ENCODE results near the gene EMP1.
A peak's percentile ranks its signal among the peaks of the same experiment; 100 is the strongest.

Gene EMP1

DNA sequence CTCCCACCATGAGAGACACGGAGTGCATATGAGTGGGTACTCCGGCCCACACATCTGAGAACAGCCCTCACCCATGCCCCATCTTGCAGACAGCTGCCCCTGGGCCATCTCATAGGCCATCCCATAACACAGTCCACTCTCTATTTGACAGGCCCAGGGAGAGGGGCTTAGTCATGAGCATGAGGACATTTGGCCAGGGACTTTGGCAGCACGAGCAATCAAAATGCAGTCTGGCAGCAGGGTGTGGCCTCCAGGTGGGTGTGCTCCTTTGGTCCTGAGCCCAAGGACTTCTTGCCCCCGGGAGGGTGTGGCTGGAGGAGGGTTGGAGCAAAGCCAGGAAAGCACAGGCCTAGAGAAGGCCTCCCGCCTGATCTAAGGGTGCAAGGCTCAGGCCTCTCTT lies 25.6 kb downstream of the EMP1 start:
- DNase-seq (ENCODE audit: low read depth in 2 of 2): no peak

DNA sequence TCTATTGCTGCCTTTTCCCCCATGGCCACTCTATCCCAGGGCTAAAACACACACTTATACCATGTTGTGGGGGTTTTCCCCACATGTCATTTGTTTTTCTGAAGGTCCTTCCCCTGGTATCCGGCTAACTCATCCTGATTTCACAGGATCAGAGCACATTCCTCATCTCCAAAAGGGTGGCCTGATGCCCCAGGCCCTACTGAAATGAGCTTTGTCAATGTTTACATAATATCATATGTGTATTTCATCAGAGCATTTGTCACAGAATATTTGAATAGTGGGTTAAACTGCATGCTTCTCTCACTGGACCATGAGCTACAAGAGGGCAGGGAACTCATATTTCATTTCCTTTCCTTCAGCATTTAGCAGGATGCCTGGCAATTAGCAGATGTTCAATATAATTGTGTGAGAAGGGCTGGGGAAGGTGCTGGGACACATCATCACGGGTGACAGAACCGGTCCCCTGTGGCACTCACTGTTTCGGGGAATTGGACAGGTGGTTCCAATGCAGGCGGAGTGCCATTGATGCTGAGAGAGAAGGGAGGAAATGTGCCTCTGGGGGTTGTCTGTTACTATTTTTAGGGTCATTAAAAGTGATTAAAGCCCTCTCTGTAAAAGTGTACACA lies 26.8 kb downstream of the EMP1 start:
- peak in 1 of 2 experiments; percentile 33 for DNase-seq (ENCODE audit: low read depth in 2 of 2)

DNA sequence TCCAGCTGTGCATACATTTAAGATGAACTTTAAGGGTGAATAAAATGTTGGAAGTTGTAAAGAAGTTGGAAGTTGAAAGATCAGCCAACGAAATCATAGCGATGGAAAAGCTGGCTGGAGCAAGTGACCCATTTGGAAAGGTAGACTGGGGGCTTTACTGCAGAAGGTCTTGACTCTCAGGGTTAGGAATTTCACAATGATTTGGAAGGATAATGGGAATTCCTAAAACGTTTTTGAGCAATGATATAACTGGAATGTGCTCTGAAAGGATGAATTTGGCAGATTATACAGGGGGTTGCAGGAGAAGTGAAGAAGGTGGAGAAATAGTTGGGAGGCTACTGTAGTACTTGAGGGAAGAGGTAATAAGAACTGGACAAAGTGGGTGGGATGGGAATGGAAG lies 27.4 kb downstream of the EMP1 start:
- DNase-seq (ENCODE audit: low read depth in 2 of 2): peak in 1 of 2 experiments; percentile 39

DNA sequence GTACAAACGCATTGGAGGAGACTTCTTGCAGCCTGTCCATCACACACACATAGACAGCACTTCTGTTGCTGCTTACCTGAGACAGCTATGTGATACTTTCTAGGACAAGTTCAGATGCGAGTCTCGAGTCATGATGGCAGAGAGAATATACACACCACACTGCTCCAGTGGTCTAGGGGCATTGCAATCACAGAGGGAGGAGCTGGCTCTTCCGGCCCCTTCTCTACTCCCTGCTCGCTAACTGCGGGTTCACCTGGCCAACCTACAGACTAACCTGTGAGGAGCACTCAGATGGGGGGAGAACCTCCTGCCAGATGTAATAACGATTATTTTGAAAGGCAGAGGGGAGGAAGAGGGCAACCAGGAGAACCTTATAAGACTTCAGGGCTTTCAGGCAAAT lies 30.7 kb downstream of the EMP1 start:
- no peak for DNase-seq (ENCODE audit: low read depth in 2 of 2)

DNA sequence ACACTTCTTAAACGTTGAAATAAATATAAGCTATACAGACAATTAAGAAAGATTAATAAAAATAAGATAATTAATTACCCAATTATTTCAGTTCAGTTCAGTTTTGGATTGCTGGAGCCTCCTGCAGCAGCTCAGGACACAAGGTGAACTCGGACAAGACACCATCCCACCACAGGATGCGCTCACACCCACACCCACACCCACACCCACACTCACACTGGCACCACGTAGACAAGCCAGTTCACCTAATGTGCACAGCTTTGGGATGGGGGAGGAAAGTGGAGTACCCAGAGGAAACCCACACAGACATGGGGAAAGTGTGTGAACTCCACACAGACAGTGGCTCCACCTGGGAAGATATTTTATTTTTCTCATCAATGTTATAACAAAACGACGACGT lies 32.1 kb downstream of the EMP1 start:
- no peak for DNase-seq (ENCODE audit: low read depth in 2 of 2)

DNA sequence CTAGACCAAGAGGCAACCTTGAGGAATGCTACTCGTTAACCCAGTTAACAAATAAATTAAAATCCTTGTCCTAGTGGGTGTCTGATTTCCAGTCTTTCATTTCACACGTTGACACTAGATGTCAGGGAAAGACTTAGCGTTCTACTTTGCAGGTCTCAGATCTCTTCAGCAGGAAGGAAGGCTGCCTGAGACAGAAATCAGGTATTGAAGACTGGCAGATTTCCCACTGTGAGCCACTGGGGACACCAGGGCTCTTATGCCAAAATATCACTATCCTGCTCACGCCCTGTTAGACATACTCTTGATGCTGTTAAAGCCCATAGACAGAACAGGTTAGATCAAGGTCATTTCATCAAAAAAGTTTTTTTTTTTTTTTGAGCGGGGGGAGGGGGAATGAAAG lies 33.0 kb downstream of the EMP1 start:
- DNase-seq (ENCODE audit: low read depth in 2 of 2): no peak

DNA sequence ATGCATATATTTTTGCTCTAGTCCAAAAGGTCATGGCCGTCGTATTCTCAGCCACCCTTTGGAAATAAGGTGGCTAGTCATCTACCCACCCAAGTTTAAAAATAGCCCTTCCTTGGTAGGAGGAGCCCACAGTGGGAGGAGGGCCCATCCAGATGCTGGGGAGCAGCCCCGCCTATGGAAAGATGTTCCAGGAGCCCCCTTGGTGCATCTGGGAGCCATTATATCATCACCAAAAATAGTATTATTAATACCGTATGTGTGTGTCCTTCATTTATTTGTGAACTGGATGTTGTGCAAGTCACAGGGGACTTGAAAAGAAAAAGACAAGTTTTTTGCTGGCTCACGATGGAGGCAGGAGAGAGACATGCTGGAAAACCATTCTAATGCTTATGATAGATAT lies 34.0 kb downstream of the EMP1 start:
- DNase-seq (ENCODE audit: low read depth in 2 of 2): peak; percentile 63 to 66

DNA sequence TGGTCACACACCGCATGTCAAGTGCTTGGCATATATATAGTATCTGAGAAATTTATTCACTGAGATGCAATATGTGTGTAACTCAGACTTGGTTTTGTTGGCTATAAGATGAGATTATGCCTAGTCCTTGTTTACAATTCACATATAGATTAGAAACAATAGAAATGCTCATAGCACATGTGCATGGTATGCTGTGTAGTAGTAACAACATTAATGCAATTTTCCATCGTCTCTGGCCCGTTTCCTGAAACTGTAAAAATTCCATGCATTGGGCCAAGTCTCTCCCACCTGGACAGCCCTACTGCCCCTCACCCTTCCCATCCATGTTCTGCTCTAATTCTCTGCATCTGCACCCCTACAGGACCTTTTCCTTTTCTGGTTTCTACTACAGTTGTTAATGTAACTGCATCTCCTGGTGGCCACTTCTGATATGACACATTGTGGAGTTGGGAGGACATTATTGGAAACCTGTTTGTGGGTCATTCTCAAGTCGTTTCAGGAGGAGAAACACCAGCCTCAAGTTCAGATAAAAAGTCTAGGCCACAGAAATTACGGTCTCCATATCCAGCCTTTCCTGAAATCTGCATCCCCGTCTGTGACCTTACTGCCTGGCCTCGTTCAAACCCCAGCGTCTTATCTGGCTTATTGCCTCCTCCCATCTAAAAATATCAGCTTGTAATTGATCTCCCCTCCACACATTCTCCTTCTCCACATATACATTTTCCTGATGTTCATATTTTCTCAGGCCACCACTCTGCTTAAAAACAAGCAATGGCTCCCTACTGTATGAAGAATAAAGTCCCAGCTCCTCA lies 37.5 kb downstream of the EMP1 start:
- DNase-seq (ENCODE audit: low read depth in 2 of 2): peak; percentile 46 to 47

DNA sequence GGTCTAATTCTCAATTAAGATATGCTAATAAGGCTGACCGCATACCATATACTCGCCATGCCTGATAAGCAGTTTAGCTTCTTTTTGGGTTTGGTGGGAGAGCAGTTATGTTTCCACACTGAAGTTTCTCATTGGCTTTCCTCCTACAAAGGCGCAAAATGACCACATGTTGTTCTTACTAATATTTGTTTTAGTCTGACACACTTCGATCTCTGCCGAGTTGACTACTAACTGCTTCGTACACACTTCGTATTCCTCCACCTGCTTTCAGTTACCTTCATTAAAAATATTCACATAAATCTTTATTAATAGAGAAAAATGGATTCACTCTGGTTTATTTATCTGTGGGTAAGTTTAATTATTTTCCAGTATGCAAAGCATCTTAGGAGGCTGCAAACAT lies 41.7 kb downstream of the EMP1 start:
- DNase-seq (ENCODE audit: low read depth in 2 of 2): no peak

DNA sequence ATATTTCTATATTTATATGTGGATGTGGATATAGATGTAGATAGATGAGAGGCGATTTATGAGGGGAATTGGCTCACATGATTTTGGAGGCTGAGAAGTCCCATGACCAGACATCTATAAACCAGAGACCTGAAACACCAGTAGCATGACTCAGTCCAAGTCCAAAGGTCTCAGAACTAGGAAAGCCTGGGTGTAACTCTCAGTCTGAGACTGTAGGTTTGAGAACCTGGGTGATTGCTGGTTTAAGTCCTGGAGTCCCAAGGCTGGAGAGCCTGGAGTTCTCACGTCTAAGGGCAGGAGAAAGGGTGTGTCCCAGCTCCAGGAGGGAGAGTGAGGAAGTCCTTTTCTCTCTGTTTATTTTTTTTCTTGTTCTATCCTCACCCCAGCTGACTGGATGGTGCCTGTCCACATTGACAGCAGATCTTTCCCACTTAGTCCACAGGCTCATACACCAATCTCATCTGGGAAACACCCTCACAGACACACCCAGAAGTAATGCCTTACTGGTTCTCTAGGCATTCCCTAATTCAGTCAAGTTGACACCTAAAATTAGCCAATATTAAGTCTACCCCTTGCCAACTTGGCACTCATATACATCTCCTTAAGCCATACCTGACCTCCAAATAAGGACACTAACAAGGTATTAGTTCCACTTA lies 45.4 kb downstream of the EMP1 start:
- no peak for DNase-seq (ENCODE audit: low read depth in 2 of 2)

DNA sequence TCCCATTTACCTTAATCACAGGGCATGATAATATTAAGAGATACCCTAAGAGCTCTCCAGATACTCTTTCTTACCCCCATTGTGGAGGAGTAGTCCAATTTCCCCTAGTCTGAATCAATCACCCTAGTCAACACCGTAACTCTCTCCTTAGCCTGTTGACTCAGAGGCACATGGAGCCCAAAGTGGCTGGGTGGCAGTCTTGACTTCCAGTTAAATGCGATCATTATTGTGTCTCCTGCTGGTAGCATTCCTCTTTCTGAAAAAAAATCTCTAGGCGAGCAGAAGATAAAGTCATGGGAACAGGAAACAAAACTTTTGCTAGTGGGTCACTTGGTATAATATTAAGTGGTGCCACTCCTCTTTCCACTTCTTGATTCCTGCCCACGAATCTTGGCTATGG lies 46.4 kb downstream of the EMP1 start:
- no peak for DNase-seq (ENCODE audit: low read depth in 2 of 2)

DNA sequence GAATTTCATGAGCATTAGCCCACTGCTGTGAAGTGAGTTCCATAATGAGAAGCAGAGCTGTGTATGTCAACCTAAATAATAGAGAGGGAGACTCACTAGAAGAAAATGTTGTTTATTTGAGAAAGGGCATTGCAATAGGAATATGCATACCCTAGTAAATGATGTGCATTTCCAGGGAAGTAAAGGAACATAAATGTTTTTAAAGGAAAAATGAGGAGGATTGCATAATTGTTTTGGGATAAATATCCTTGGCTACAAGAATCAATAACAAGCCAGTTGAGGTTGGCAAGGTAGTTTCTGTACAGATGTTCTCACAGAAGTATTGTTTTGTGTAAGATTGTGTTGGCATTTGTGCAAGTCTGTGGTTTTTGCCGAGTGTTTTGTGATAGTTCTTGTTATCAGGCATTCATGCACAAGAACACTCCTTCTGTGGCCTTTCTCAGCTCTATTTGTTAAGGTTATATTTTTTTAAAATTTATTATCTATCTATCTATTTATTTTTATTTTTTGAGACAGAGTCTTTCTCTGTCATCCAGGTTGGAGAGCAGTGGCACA lies 47.1 kb downstream of the EMP1 start:
- no peak for DNase-seq (ENCODE audit: low read depth in 2 of 2)

DNA sequence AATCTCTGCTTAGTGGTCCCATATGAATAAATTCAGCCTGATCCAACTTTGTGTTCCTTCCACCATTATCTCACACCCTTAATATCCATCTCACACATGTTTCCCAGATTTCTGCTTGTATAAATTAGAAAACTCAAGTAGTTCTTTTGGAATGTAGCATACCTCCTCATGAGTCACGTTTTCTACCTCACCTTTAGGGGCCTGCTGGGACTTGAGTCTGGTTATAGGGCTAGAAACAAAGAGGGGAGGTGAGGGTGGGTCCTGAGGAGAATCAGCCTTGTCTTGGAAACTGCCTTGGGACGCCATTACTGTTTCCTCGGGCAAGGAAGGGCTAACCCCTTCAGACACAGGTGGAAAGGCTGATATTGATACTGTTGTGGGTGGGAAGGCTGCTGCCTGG lies 51.1 kb downstream of the EMP1 start:
- no peak for DNase-seq (ENCODE audit: low read depth in 2 of 2)

DNA sequence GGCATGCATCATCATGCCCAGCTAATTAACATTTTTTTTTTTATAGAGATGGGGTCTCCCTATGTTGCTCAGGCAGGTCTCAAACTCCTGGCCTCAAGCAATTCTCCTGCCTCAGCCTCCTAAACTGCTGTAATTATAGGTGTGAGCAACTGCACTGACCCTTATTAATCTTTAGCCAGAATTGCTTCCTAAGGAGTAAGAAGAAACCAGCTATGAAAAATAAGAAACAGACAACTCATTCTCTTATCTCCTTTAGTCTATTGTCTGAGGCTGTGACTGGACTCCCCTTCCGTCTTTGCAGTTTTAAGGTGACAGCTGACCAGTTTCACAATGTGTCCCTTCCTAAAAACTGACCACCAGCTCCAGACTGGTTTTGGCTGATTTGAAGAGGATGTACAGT lies 52.4 kb downstream of the EMP1 start:
- DNase-seq (ENCODE audit: low read depth in 2 of 2): no peak

DNA sequence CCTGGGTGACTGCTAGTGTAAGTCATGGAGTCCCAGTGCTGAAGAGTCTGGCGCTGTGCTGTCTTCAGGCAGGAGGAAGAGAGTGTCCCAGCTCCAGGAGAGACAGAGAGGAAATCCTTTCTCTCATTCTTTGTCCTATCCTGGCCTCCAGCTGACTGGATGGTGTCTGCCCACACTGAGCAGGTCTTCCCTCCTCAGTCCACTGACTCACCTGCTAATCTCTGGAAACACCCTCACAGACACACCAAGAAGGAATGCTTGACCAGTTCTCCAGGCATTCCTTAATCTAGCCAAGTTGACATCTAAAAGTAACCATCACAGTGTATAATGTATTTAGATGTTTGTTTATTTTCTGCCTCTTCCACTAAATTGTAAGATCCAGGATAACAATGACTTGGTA lies 53.9 kb downstream of the EMP1 start:
- no peak for DNase-seq (ENCODE audit: low read depth in 2 of 2)

DNA sequence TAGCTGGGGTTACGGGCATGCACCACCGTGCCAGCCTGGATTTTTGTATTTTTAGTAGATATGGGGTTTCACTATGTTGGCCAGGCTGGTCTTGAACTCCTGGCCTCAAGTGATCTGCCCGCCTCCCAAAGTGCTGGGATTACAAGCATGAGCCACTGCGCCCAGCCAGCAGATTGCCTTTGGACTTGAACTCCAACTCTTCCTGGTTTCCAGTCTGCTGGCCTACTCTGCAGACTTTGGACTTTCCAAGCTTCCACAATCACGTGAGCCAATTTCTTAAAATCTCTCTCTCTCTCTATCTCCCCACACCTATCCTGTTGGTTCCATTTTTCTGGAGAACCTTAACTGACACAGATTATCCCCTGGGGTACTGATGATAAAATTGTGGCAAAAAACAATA lies 55.0 kb downstream of the EMP1 start:
- no peak for DNase-seq (ENCODE audit: low read depth in 2 of 2)

DNA sequence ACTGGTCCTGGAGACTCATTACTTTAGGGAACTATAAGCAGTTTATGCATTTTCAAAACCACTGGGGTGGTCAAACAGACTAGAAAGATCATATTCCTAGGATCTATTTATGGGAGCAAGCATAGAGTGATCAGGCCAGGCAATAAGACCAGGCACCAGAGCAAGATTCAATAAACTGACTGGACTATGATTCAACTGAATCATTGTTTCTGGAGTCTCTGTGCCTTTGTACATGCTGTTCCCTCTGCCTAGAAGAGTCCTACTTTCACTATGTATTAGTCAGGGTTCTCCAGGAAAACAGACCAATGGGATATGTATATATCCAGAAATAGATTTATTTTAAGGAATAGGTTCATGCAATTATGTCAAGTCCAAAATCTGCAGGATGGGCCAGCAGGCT lies 55.5 kb downstream of the EMP1 start:
- no peak for DNase-seq (ENCODE audit: low read depth in 2 of 2)

DNA sequence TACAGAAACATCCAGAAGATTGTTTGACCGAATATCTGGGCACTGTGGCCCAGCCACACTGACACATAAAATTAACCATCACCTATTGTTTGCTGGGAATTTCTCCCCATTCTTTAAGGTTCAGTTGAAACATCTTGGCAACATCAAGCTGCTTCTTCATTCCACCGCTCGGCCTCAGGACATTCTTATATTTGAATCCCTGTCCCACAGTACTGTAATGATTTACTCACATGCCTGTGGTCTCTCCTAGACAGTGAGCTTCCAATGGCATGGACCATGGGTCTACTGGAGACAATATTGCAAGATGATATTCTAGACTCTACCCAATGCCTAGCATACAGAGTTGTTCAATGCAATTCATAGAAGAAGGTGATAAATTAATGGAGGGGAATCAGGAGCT lies 56.1 kb downstream of the EMP1 start:
- DNase-seq (ENCODE audit: low read depth in 2 of 2): no peak

DNA sequence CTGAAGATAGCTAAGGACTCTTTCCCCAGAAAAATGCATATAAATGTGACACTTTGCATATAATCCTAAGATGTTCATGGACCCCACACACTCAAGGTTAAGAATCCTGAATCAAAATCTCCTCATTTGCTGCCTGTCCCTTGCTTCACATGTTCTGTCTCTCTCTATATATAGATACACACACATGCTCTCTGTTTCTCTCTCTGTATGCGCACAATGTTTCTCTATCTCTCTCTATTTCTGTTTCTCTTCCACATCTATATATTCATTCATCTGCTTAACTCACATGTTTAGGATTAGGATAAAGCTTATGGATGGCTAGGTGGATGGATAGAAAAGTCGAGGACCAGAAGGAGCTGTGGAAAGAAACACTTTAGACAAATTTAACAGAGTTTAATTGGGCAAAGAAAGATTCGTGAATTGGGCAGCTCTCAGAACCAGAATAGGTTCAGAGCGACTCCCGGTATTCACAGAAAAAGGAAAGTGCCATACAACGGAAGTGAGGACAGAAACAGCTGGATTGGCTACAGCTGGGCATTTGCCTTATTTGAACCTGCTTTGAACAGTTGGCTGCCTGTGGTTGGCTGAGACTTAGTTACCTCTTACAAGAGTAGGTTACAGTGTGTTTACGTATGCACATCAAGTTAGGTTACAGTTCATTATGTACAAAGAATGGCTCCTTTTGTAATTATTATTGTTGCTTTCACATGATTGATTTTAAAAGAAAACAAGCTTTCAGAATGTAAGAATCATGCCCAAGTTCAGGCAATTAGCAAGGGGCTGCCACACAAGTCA lies 57.6 kb downstream of the EMP1 start:
- DNase-seq (ENCODE audit: low read depth in 2 of 2): no peak

DNA sequence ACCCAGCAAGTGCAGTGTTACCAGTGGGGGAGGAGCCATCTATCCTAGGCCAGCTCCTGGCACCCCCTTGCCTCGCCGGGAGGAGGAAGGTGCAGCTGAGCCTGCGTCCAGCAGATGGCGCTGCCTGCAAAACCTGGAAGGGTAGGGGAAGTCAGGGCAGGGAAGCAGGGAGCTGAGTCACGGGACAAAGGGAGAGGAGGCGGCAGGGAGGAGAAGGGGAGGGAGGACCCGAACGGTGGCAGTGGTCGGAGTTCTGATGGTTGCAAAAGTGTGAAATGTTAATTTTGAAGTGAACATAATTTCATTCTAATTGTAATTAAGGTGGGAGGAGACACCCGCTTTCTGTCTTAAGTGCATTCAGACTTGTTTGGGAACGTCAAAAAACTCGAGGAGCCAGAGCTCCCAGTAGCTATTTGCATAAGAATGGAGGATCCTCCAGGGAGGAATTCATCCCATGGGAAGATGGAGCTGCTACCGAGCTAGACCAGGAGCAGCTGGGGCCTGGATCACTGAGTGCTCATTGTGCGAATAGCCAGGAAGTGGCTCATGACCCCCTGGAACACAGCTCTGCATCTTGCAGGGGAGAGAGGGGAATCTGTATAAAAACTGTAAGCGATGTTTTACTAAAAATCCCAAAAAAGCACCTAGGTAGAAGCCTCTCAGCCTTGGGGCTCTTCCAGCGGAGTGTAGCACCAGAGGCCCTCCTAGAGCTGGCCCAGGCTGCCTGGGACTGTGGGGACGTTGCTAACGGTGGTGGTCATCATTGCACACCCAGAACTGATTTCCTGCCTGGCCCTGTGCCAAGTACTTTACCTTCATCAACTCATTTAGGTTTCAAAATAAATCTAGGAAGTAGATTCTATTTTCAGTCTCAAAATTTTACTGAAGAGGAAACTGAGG lies 59.5 kb downstream of the EMP1 start:
- DNase-seq (ENCODE audit: low read depth in 2 of 2): peak; percentile 86 to 88

DNA sequence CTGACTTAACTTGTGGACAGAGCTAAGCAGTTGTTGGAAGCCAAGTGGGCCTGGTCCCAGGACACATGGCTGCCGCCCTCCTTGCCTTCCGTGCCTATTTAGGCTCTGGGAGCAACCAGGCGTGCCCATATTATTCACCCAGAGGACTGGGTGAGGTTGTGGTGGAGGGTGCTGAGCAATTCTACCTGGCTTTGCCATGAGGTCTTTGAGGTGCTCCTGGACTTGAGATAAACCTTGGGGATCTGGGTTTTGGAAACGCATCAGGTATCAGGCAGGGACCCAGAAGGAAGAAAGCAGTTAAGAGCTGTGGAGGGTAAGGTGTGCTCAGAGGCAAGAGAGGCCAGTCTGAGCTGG lies 60.1 kb downstream of the EMP1 start:
- no peak for DNase-seq (ENCODE audit: low read depth in 2 of 2)
